AG04450 (cell line): ENCODE measurements around the gene SLC38A2. TPM values are rescaled to one million over a fixed set of nuclear protein-coding genes. Genes with fewer than 3 reads are reported as not detected.

ENCODE experiments used
- CTCF ChIA-PET: fragments of 300-600, 350-600 bp; formaldehyde crosslinking; extraction: SDS; loops from one replicate; lab custom pipeline; 2022; ENCODE audit warnings: antibody characterized with exemption, inconsistent platforms; lab: Charles Lee
- POLR2A ChIA-PET: fragments of 350-600 bp; formaldehyde crosslinking; extraction: SDS; loops from one replicate; lab custom pipeline; 2021; ENCODE audit warnings: antibody characterized with exemption, inconsistent platforms; lab: Yijun Ruan, JAX
- DNase-seq: peaks from one replicate; pipeline ENCODE4 v3.0.0-alpha.2; 2011; ENCODE audit warnings: low read depth, low spot score
- H3K27ac ChIP-seq: one replicate; pipeline ENCODE4 v1.5.1; 2012; ENCODE audit warnings: low read depth, low read length, control low read depth
- H3K27me3 ChIP-seq: one replicate; pipeline ENCODE4 v1.6.0; 2012; ENCODE audit warnings: low read length; ENCODE audit not compliant: control insufficient read depth, insufficient read depth
- H3K4me3 ChIP-seq: 2 replicates; pipeline ENCODE4 v1.5.1; 2011; ENCODE audit warnings: mild to moderate bottlenecking, low read depth, low read length, control low read depth
- H3K9me3 ChIP-seq: 2 replicates; pipeline ENCODE4 v1.5.1; 2012; ENCODE audit warnings: low read length; ENCODE audit not compliant: control insufficient read depth, insufficient read depth
- CTCF ChIP-seq: IDR thresholded peaks from 2 replicates; pipeline ENCODE4 v1.5.1; 2011; ENCODE audit warnings: low read depth, low read length, control low read depth, inconsistent platforms
- polyA plus RNA-seq: library from polyadenylated mRNA; depleted of rRNA; stranded (reverse); fragments of >200 nt; gene quantifications from 2 replicates; pipeline ENCODE4 v1.2.3, GENCODE V29; 2011

SLC38A2 gene
- polyA plus RNA-seq, 1 experiment = 749 TPM

GRCh38 chr12:46367351-46368029, 5.1 kb downstream of the SLC38A2 start:
- H3K27me3 ChIP-seq = no peaks in the 10 kb centered on the region
- POLR2A ChIA-PET = interaction anchor here (0.7 to 2.1 kb wide), 6 partner anchors 10 to 264 kb away, joined by 3 to 8 read pairs (median 4); no protein-coding TSS in a partner anchor
- peak overlapping the region; percentile 95 for H3K4me3 ChIP-seq
- no peak for TF ChIP-seq CTCF
- DNase-seq = no peak
- peak overlapping the region; percentile 55 for H3K27ac ChIP-seq
- H3K9me3 ChIP-seq = peaks cover 5% of the 10 kb centered on the region; the same call in 1 of the 2 replicates
- CTCF ChIA-PET = interaction anchor here (1.0 to 2.0 kb wide), 2 partner anchors 294 to 654 kb away, joined by 3 to 7 read pairs; no protein-coding TSS in a partner anchor

GRCh38 chr12:46366771-46367170, 5.8 kb downstream of the SLC38A2 start:
- no peak for TF ChIP-seq CTCF
- ChIA-PET POLR2A (interaction anchor here (1.6 to 2.1 kb wide), 3 partner anchors 10 to 157 kb away, joined by 4 to 8 read pairs (median 7); no protein-coding TSS in a partner anchor), CTCF (interaction anchor here (1.0 to 2.0 kb wide), 3 partner anchors 242 to 655 kb away, joined by 3 to 7 read pairs (median 3); no protein-coding TSS in a partner anchor)
- Histone ChIP-seq H3K4me3 (peak overlapping the region; percentile 95), H3K27me3 (no peaks in the 10 kb centered on the region), H3K9me3 (peaks cover 3% of the 10 kb centered on the region; the same call in 1 of the 2 replicates), H3K27ac (no peak overlapping the region)
- DNase-seq = no peak

DNA sequence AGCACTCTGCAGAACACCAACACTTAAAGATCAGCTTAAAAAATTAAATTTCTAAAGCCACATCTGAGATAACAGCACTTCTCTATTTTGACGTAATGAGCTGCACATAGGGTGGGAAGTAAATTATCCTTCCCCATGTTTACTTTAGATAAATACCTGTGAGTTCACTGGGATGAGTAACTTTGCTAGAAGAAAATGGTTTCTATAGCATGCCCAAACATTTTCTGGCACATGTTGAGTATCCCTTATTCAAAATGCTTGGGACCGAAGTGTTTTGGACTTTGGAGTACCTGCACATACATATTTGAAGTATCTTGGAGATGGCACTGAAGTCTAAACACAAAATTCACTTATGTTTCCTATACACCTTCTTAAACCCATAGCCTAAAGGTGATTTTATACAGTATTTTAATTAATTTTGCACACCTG, 6.6 kb downstream of the SLC38A2 start:
- ChIA-PET CTCF (interaction anchor here (1.0 to 2.0 kb wide), 2 partner anchors 241 to 296 kb away, joined by 3 to 7 read pairs; no protein-coding TSS in a partner anchor), POLR2A (interaction anchor here (1.6 kb wide), 1 partner anchor 9 kb away, joined by 6 read pairs; no protein-coding TSS in a partner anchor)
- Histone ChIP-seq H3K4me3 (peak overlapping the region; percentile 95), H3K27ac (no peak overlapping the region), H3K9me3 (no peaks in the 10 kb centered on the region), H3K27me3 (no peaks in the 10 kb centered on the region)
- no peak for TF ChIP-seq CTCF
- DNase-seq = no peak

GRCh38 chr12:46364777-46365580, 7.6 kb downstream of the SLC38A2 start:
- POLR2A ChIA-PET = interaction anchor here (1.6 kb wide), 1 partner anchor 8 kb away, joined by 6 read pairs; no protein-coding TSS in a partner anchor
- Histone ChIP-seq H3K4me3 (peak overlapping the region; percentile 95), H3K27ac (no peak overlapping the region), H3K9me3 (no peaks in the 10 kb centered on the region), H3K27me3 (no peaks in the 10 kb centered on the region)
- no peak for DNase-seq
- CTCF ChIA-PET = interaction anchor here (1.7 to 2.7 kb wide), 3 partner anchors 241 to 297 kb away, joined by 3 to 10 read pairs (median 7); no protein-coding TSS in a partner anchor
- no peak for TF ChIP-seq CTCF
